Activated naive CD8-positive, alpha-beta T cell treated with anti-CD3 and anti-CD28 coated beads, Interleukin-2, amount 50 U/mL, for 16 hours (primary cell): ENCODE measurements around the gene COMMD4.
A peak's percentile ranks its signal among the peaks of the same experiment; 100 is the strongest.
"Not testable (repeated sequence)": the region's sequence is repeated elsewhere in the genome, so short reads cannot be mapped to it uniquely, and the experiment has no call there.

ENCODE experiments used
- DNase-seq: peaks from one replicate; pipeline ENCODE4 v3.0.0-alpha.2; 2020; ENCODE audit warnings: low read depth, low spot score

Gene COMMD4

DNA sequence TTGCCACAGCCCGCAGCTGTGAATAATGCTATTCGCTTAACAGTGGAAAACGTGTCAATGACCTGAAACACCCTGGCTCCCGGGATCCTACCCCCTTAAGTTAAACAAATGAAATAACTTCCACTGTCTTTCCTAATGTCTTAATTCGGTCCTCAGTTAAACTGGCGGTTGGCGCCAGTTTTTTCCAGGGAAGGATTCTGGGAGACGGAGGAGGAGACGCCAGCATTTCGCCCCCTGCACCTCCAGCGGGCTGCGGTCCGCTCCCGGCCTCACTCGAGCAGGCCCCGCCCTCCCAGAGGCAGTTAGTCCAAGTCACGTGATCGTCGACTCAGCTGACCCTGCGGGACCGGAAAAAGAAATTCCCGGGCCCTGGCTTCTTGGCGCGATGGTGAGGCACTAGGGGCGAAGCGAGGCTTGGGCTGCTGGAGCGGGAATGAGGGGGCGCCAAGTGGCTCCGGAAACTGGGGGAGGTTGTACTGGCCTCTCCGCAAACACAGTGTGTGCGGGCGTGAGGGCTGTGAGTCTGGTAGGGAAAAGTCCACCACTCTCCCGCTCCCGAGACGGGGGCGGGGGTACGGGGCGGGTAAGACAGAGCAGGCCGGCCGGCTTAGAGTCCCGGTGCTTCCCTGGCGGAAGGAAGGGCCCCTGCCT, at the start of gene COMMD4:
Gene COMMD4, plus strand, starts transcription at position 359 of the 651 bp plus-strand sequence. Its CDS starts 27 bp downstream, at position 386.
- peak; percentile 62 for DNase-seq

DNA sequence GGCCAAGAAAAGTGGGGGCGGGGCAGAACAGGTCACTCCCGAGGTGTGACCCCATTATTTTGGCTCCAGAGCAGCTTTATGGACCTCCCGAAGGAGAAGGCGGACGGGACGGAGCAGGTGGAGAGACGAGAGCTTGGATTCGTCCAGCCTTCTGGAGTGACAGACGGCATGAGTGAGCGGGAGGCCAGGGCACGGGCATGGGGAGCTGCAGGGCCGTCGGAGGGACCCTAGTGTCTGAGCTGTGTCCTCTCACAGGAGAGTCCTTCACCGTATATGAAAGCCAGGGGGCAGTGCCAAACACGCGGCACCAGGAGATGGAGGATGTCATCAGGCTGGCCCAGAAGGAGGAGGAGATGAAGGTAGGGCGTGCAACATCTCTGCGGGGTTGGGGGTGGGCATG, 42.2 kb upstream of the COMMD4 start:
- DNase-seq, result not testable (repeated sequence)

DNA sequence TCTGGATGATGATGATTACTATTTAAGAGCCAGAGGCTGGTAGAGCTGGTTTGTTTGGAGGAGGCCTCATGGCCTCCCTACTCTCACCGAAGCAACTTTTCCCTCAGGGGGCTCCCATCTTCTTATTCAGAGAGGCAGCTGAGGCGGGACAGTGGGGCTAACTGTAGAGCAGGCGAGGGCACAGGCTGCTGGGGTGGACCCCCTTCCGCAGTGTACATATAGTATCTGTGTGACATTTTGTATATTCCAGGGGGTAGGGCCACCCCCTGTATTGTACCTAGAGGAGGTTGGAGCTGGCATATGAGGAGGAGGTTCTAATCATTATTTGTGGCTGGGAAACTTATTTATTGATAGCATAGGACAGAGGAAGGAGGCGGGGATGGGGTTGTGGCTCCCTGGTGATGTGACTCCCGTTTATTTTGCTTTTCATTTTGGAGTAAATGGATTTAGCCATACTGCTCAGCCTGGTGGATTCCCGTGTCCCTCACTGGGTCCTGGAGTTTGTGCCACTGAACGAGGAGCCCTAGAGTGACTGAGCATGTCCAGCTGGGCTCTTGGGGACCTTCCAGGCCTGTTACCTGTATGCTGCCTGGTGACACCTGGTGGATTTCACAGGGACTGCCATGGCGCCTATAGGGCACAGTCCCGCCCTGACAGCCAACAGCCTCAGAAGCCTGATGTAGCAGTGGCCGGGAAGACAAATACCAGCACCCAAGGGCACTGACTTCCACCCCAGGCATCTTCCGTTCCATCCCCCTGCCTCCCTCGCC, 37.1 kb upstream of the COMMD4 start:
- DNase-seq, result not testable (repeated sequence)

DNA sequence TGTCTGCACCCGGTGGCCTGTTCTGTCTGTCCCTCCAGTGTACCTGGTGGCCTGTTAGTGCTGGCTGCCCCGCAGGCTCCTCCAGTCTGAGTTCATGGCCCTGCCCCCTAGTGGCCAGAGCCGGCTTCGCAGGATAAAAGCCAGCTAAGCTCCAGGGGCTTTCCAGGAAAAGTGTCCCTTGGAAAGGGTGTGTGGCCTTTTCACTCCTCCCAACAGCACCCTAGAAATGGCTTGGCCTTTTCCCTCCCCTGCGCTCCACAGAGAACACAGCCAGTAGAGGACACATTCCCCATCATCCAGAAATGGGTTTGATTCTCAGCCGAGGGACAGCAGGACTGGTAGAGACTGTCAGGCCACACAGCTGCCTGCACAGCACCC, 36.6 kb upstream of the COMMD4 start:
- peak; percentile 23 for DNase-seq

DNA sequence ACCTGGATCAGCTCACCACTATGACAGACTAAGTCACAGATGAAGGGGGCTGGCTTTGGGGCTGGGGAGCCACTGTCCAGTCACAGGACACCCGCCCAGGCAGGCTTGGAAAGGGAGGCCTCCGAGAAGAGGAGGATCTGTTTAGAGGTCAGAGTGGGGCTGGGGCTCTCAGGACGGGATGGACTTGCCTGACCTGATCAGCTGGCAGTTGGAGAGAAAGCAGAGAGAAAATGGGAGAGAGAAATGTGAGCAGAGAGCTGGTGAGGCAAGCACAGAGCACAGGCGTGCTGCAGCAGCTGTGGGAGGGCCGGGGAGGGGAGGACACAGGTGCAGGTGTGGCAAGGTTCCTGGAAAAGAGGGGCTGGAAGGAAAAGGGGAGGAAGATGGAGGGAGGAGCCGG, 35.8 kb upstream of the COMMD4 start:
- DNase-seq, result not testable (repeated sequence)

DNA sequence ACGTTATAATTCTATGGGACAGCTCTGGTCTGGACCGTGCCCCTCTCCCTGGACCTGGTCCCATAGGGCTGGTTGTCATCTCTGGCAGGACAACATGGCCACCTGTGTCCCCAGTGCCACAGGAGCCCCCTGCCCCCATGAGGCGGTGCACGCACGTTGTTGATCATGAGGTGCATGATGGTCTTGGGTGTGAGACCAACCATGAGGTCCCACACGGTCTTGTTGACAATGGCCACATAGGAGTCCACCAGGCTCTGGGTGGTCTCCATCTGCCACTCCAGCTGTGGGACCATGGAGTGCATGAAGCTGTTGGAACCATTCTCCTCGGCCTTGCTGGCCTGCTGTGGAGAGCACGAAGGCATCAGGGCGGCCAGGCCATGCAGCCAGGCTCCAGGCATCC, 33.5 kb upstream of the COMMD4 start:
- no peak for DNase-seq

DNA sequence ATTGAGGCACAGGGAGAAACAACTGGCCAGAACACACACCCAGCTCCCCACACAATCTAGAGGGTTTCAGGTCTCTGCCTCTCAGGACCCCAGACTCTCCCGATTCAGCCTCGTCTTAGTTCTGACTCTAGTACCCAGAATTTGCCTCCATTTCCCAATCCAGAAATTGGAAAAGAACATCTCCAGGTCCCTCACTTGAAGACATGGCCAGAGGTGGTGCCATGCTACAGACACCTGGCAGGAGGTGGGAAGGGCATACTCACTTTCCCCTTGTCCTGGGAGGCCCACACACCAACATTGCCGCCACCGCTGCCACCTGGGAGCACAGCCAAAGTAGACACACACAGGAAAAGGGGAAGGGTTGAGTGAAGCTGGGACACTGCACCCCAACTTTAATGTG, 33.1 kb upstream of the COMMD4 start:
- DNase-seq, result not testable (repeated sequence)

DNA sequence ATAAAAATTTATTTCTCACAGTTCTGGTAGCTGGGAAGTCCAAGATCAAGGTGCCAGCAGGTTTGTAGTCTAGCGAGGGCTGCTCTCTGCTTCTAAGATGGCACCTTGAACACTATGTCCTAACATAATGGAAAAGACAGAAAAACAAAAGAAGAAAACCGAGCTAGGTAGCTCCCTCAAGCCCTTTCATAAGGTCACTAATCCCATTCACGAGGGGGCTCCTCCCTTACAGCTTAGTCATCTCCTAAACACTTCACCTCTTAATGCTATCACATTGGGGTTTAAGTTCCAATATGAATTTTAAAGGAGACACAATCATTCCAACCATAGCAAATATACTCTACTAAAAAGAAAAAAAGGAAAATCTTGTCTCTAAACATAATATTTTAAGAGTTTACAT, 29.7 kb upstream of the COMMD4 start:
- no peak for DNase-seq

DNA sequence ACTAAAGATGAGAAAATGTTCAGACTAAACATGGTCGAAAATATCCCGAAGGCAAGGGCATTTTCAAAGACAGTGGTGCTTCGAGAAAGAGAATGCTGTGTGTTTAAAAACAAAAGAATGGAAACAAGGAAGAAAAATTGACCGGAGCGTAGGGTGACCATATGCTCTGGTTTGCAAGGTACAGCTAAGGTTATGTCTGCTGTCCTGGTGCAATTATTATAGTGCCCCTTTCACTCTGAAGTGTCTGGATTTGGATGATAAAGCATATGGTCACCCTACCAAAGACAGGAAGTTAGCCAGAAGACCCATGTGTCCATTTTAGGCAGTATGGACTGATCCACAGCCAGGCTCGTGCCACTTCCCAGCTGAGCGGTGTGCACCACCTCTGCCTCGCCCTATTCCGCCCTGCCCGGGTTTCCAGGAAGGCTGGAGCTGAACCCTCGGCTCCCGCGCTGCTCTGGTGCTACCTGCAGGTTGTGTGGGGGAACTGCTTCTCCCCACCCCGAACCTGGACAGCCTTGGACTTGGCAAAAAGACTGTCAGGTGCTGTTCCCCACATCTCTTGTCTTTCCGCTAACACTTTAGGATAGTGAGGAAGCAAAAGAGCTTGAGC, 28.0 kb upstream of the COMMD4 start:
- no peak for DNase-seq

DNA sequence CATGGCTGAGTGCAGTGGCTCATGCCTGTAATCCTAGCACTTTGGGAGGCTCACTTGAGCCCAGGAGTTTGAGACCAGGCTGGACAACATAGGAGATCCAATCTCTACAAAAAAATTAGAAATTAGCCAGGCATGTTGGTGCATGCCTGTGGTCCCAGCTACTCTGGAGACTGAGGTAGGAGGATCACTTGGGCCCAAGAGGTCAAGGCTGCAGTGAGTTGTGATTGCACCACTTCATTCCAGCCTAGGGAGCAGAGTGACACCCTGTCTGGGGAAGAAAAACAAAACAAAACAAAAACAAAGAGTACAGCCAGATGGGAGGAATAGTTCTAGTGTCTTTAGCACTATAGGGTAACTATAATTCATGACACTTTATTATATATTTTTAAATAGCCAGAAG, 26.2 kb upstream of the COMMD4 start:
- no peak for DNase-seq

DNA sequence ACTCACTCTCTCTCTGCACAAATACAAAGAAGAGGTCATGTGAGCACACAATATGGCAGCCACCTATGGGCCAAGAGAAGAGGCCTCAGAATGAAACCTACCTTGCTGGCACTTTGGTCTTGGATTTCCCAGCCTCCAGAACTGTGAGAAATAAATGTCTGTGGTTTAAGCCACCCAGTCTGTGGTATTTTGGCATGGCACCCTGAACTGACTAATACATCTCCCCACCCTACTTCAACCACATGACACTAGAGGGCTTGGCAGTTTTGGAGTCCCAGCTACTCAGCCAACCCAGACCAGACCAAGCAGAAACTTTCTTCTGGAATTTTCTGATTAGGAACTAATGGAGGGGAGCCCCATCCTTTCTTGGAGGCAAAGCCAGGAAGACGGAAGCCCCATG, 23.3 kb upstream of the COMMD4 start:
- not testable (repeated sequence) for DNase-seq

DNA sequence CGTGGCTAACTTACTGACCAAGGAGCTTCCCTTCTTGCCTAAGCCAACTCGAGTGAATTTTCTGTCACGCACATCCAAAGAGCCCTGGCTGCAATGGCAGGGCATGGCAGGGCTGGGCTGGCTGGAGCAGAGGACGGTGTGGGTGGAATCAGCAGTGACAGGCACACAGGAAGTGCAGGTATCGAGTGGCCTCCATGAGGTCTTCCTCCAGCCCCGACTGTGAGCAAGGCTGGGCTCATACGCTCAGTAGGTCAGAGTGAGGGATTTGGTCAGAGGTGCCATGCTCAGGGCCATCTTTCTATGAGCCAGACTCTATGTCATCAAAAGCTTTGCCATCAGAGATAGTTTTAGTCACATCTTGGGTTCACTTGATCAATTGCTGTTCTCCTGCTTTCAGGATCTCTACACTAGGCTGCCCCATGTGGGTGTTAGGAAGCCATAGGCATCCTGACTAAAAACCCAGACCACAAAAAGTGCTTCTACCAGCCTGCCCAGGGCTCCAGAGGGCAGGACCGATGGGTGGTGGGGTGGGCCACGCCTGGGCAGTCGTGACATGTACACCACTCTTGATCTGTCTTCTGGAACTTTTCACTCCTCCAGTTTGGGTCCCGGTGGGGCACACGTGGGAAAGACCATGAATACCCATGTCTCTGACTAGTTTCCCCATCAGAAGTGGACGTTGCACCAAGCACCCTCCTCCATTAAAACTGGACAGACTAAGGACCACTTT, 22.6 kb upstream of the COMMD4 start:
- DNase-seq, result no peak

DNA sequence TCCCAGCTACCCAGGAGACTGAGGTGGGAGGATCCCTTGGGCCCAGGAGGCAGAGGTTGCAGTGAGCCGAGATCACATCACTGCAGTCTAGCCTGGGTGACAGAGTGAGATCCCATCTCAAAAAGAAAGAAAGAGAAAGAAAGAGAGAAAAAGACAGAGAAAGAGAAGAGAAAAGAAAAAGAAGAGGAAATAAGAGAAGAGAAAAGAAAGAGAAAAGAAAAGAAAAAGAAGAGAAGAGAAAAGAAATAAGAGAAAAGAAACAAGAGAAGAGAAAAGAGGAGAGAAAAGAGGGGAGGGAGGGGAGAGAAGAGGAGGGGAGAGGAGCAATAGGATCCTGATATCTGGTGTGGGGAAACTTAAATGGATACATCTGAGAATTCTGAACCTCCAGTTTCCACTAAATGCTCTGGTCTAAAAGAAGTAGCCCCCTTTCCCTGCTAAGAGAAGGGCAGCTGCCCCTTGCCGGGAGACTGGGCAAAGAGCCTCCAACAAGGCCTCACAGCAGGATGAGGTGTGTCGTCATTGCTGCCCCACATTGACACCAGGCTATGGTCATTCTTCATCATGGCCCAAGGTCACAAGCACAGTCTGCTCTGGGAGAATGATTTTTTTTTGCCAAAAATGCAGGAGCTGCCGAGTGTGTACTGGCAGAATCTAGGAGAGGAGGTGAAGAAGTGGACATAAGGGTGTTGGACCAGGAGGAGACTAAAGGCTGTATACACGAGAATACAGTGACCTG, 21.1 kb upstream of the COMMD4 start:
- DNase-seq, result no peak

DNA sequence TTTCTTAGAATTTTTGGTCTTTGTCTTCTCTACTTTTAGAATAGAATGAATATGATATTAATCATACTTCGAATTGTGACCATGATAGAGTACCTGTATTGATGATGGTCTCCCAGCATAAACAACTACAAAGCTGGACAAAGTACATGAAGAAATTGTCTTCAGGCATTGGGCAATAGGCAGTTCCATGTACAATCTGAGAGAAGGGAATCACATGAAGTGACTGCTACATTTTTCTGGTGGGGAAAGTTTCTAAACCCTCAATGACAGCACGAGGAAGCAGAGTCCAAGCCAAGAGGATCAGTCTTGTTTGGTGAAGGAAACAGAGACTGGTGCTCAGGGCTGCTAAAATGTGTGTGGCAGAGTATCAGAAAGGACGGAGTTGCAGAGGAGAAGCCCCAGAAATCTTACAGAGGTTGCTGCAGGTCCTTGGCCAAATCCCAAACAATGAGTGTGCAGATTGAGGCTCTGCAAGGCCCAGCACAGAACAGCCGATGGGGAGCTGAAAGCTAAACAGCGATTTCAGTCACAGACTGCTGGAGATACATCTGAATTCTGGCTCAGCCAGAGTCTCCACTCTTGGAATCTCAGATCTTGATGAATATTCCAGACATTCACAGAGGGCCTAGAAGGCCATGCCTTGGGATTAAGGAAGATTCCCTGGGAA, 16.5 kb upstream of the COMMD4 start:
- not testable (repeated sequence) for DNase-seq

DNA sequence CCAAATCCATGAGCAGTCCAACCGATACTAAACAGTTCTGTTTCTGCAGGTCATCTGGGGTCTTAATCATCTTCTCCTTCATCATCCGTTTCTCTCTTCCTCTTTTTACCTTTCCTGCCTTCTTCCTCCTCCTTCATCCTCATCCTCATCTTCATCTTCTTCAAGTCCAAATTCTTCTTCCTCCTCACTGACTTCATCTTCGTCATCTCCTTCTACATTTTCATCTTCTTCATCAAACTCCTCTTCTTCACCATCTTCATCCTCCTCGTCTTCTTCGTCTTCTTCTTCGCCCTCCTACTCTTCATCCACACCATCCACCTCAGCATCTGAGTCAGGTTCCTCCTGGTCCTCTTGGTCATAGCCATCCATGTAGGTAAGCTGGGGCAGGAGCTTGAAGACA, 14.2 kb upstream of the COMMD4 start:
- DNase-seq, result no peak

DNA sequence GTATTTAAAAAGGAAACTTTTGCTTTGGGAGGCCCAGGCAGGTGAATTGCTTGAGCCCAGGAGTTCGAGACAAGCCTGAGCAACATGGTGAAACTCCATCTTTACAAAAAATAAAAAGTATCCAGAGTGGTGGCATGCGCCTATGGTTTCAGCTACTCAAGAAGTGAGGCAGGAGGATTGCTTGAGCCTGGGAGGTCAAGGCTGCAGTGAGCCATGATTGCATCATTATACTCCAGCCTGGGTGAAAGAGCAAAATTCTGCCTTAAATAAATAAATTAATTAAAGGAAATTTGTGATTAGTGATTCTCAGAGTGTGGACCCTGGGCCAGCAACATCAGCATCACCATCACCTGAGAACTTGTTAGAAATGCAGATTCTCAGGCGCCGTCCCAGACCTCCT, 9.9 kb upstream of the COMMD4 start:
- no peak for DNase-seq

DNA sequence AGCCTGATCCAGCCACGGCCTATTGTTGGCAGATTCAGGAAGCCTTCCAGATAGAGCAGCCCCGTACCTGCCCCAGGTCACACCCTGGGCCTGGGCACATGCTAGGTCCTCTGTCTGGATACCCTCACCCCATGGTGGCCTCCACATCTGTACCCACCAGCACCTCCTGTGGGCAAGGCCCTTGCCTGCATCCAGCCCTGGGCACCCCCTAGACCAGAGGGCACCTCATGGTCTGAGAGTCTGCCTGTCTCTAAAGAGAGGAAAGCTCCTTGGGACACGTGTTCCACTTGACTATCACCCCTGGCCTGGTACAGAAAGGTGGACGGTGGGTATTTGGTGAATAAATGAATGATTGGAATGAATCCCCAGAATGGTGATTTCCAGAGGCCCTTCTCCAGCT, 8.9 kb upstream of the COMMD4 start:
- DNase-seq, result no peak

DNA sequence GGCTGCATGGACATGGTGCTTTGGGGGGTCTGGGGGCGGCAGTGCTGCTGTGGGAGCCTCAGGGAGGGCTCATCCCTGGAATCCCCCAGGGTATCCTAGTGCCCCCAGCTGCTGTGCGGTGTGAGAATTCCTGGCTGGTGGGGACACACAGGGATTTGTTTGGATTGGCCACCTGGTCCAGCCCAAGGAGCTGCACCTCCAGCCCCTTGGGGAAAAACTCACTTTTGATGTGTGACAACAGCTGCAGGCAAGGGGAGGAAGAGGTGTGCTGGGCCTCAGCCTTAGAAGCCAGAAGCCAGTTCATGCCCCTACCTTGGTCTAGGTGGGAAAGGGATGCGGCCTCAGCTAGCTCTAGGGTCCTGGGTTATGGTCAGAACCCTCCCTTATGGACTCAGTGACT, 8.4 kb upstream of the COMMD4 start:
- no peak for DNase-seq

DNA sequence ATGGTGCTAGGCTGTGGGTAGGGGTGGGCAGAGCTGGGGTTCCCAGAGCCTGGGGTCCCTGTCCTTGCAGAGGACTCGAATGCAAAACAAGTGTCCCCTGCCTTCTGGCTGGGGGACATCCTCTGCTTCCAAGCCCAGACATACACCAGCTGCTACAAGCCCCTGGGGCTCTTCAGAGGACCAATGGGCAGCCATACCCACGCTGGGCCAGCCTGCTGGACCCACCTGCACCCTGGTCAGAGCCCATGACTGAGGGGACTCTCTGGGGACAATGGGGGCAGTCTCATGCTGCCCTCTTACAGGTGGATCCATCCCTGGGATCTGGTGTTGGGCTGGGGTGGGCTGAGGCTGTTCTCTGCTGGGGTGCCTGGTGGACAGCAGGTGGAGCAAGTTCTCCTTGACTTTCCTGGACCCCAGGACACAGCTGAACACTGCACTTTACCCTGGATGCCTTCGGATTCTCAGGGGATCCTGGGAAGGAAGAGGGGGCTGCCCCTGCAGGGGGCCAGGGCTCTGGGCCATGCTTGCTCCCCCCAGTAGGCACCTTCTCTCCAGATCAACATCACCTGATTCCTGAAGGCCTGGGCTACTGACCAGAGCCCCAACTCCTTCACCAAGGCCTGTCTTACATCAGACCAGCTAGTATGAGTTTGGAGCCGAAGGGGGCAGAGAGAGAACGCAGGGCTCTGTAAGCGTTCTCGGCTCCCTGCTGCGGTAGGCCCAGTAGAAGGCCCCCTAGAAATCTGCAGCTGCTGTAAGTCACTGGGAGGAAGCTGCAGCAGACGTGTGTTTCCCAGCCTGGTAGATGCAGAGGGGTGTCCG, 7.2 kb upstream of the COMMD4 start:
- DNase-seq, result no peak

DNA sequence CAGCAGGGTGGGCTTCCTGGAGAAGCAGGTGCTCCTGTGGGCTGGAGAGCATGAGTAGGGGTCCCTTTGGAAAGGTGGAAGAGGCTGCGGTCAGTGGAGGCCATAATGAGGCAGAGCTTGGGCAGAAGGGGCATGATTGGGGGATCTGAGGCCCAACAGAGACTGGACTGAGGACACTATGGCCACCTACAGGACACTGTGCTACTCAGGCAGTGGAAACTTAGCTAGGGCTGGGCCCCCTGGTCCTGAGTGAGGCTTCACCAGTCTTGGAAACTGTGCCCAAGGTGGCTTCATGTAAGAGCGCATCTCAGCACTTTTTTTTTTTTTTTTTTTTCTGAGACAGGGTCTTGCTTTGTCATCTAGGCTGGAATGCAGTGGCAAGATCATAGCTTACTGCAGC, 6.3 kb upstream of the COMMD4 start:
- DNase-seq, result no peak
